PFSK-1 (cell line): ENCODE measurements around the gene MGMT.

ENCODE experiments used
- FOXP2 ChIP-seq: optimal IDR thresholded peaks from 2 replicates; pipeline ENCODE3; 2011; ENCODE audit warnings: borderline replicate concordance, control low read depth, inconsistent platforms; ENCODE audit not compliant: insufficient read depth; ENCODE audit errors: extremely low read length, extremely low read depth
- POLR2AphosphoS5 ChIP-seq: IDR thresholded peaks from 2 replicates; pipeline ENCODE4 v1.6.1; 2012; ENCODE audit warnings: low read depth, mild to moderate bottlenecking, control low read depth, low read length, moderate library complexity
- SIN3A ChIP-seq: IDR thresholded peaks from 2 replicates; pipeline ENCODE4 v1.6.1; 2012; ENCODE audit warnings: mild to moderate bottlenecking, low read length, moderate library complexity, borderline replicate concordance; ENCODE audit not compliant: insufficient read depth
- TAF1 ChIP-seq: IDR thresholded peaks from 2 replicates; pipeline ENCODE4 v1.6.1; 2012; ENCODE audit warnings: low read length, control low read depth, borderline replicate concordance; ENCODE audit not compliant: insufficient read depth
- TF ChIP-seq, protein P1 (sequence below), 2 experiments: IDR thresholded peaks; 2 replicates each; pipeline versions ENCODE4 v1.6.1 to v1.8.0; 2011 to 2012; ENCODE audit warnings: low read depth in 2 of 2, low read length in 2 of 2, control low read depth in 1 of 2, inconsistent platforms in 1 of 2, mild to moderate bottlenecking in 1 of 2, moderate library complexity in 1 of 2; ENCODE audit not compliant: insufficient read depth in 1 of 2

The MGMT gene

DNA sequence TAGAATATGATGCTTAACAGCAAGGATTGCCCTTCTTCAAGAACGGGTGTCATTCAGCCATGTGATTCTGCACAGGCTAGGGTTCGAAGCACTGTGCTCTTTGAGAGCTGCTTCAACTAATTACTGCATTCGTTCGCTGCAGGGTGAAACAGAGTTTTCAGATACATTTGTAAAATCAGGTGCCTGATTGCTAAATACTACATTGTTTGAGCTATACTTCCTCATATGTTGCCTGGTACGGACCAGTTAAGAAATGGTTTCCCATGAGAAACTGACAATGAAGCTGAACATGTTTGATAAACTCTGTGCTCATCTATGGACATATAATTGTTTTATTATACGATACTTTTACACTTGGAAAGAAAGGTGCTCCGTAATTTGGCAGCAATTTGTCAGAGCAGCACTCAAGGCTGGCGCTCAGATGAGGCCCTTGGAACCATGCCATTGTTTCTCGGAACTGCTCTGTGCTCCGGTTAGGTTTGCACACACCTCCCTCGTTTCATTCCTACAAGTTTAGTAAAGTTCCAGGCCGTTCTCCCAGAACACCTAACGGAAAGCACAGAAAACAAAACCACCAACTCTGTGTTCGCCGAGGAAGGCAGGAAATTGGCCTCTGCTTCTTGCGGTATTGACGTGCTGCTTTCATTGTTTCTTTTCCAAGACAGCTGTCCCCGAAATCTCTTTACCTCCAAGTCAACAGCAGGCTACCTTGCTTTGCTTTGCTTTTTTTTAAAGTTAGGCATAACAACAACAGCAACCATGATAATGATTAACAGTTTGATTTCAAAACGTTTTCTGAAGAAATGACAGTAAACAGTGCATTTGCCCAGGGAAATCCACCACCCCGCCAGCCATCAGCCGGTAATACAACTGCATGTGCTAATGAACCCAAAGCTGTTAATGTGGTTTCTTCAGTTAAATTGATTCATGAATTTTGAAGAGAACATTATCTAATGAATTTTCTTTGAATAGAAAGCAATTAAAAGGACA, 290.2 kb downstream of the MGMT start:
- TF ChIP-seq, protein P1, sequence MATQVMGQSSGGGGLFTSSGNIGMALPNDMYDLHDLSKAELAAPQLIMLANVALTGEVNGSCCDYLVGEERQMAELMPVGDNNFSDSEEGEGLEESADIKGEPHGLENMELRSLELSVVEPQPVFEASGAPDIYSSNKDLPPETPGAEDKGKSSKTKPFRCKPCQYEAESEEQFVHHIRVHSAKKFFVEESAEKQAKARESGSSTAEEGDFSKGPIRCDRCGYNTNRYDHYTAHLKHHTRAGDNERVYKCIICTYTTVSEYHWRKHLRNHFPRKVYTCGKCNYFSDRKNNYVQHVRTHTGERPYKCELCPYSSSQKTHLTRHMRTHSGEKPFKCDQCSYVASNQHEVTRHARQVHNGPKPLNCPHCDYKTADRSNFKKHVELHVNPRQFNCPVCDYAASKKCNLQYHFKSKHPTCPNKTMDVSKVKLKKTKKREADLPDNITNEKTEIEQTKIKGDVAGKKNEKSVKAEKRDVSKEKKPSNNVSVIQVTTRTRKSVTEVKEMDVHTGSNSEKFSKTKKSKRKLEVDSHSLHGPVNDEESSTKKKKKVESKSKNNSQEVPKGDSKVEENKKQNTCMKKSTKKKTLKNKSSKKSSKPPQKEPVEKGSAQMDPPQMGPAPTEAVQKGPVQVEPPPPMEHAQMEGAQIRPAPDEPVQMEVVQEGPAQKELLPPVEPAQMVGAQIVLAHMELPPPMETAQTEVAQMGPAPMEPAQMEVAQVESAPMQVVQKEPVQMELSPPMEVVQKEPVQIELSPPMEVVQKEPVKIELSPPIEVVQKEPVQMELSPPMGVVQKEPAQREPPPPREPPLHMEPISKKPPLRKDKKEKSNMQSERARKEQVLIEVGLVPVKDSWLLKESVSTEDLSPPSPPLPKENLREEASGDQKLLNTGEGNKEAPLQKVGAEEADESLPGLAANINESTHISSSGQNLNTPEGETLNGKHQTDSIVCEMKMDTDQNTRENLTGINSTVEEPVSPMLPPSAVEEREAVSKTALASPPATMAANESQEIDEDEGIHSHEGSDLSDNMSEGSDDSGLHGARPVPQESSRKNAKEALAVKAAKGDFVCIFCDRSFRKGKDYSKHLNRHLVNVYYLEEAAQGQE (IDR thresholded peaks at IDR 0.05; ENCODE audit: insufficient read depth in 1 of 2, low read depth in 2 of 2, low read length in 2 of 2) = no peak
- TF ChIP-seq TAF1 (no peak), FOXP2 (no peak), POLR2AphosphoS5 (no peak), SIN3A (no peak)

DNA sequence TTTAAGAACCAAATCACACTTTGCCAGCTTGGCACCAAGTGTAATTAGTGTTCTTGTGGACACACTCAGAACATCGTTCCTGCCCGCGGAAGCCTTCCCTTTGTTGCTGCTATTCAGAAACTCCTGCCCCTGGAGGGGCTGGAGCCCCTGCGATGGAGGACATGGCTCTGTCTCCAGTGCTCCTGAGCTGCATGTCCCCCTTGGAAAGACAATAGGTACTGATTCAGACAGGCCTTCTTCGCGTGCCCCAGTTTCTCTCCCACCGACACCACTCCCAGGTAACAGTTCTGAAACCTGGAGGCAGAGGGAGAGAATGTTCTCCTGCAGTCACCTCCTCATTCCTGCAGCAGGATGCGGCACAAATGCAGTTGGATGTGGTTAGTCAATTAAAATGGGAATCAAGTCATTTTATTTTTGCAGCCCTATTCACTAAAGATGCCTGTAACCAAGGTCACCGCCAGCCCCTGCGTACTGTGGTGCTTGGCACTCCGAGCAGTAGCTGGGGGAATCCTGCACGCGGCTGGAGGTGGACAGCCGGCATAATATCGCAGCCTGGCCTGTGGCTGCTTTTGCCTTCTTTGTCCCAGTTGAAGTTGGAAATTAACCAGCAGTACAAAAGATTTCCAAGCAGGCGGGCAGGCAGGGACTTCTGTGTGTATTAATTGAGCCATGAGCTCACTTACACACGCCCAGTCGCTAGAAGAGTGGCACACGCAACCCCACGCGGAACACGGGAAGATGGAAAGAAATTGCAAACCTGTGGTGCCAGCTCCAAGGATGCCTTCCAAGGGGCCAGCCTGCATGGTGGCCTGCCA, 291.4 kb downstream of the MGMT start:
- TF ChIP-seq TAF1 (no peak), SIN3A (no peak), FOXP2 (no peak), POLR2AphosphoS5 (no peak)
- TF ChIP-seq, protein P1 (IDR thresholded peaks at IDR 0.05; ENCODE audit: insufficient read depth in 1 of 2, low read depth in 2 of 2, low read length in 2 of 2) = no peak

DNA sequence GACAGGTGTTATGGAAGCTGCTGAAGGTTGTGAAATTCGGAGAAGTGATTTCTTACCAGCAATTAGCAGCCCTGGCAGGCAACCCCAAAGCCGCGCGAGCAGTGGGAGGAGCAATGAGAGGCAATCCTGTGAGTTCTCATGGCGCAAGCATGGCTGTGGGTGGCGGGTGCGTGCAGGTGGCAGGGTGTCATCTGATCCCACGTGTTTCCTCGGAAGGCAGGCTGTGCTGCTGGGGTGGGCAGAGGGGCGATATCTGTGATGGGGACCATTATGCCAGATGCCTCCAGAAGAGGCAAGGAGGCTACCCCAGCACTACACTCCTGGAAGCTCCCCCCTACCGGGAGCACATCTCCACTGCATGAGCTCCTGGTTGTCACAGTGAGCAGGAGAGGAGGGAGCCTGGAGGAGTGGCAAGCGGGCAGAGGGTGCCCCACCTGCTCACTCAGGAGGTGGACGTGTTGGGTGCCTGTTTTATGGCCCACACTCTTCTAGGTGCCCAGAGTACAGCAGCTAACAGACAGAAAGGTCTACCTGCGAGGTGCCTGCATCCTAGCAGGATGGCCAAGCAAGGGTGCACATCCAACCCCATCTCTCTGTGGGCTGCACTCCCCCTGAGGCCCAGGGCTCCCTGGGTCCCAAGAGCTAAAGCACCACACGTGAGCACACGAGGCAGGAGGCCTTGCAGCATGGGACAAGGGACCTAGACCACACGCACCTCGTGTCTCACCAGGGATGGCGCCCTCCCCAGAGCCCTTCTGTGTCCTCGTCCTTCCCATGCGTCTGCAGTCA, 292.4 kb downstream of the MGMT start:
- TF ChIP-seq FOXP2 = no peak
- no peak for TF ChIP-seq TAF1
- TF ChIP-seq SIN3A = no peak
- TF ChIP-seq POLR2AphosphoS5 = no peak
- TF ChIP-seq, protein P1 (IDR thresholded peaks at IDR 0.05; ENCODE audit: insufficient read depth in 1 of 2, low read depth in 2 of 2, low read length in 2 of 2) = no peak

DNA sequence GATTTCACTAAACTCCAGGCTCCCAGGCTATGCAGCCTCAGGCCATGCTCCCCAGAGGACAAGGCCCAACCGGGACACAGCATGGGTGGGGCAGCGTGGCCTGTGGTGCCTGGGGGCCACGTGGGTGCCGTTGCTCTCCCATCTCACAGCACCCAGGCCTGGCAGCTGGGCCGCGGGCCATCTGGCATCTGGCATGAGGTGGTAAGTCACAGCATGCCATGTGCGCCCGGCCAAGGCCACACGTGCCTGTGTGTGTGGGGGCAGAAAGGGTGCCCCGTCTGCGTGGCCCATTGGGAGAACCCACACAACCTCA, 292.9 kb downstream of the MGMT start:
- TF ChIP-seq FOXP2 = no peak
- TF ChIP-seq, protein P1 (IDR thresholded peaks at IDR 0.05; ENCODE audit: insufficient read depth in 1 of 2, low read depth in 2 of 2, low read length in 2 of 2) = no peak
- no peak for TF ChIP-seq TAF1
- no peak for TF ChIP-seq SIN3A
- no peak for TF ChIP-seq POLR2AphosphoS5
